Measurements from ENCODE around the gene ZNF865.

The ZNF865 gene

GRCh38 chr19:55632463-55632834, 27.0 kb downstream of the ZNF865 start:
- Histone ChIP-seq H3K36me3 (replicated peaks; ENCODE audit: insufficient read depth, low read length) (no peaks in the 10 kb centered on the region), H3K9me2 (replicated peaks; ENCODE audit: insufficient read depth, low read length) (no peaks in the 10 kb centered on the region), H3K79me2 (ENCODE audit: low read length) (peaks cover 26% of the 10 kb centered on the region), H3K4me3 (ENCODE audit: low read length) (no peak overlapping the region), H3K9me3 (replicated peaks; ENCODE audit: insufficient read depth, low read length) (no peaks in the 10 kb centered on the region), H2AFZ (ENCODE audit: low read length) (no peak overlapping the region), H3K4me2 (ENCODE audit: low read depth, low read length) (no peak overlapping the region), H3K27me3 (replicated peaks; ENCODE audit: insufficient read depth, low read length) (peaks cover 15% of the 10 kb centered on the region), H3K27ac (ENCODE audit: low read length) (no peak overlapping the region), H3K9ac (ENCODE audit: low read length) (no peak overlapping the region), H3F3A (ENCODE audit: insufficient read depth, low read length) (peaks cover 9% of the 10 kb centered on the region), H4K20me1 (ENCODE audit: insufficient read depth, low read length) (no peaks in the 10 kb centered on the region), H3K4me1 (ENCODE audit: low read length) (peaks cover 13% of the 10 kb centered on the region)
- TF ChIP-seq CTCF (IDR thresholded peaks at IDR 0.05; ENCODE audit: low read length) (peak; percentile 91), EZH2phosphoT487 (IDR thresholded peaks at IDR 0.05; ENCODE audit: low read length) (no peak)
- DNase-seq, result peak; percentile 93

- DNase-seq, result no peak
- peak overlapping the region; percentile 66; the same call in 1 of the 2 replicates for H2AFZ ChIP-seq (ENCODE audit: low read length)
- H3K9ac ChIP-seq (ENCODE audit: low read length), result no peak overlapping the region
These were observed 28.4 kb downstream of the ZNF865 start for GRCh38 chr19:55633861-55634260.

GRCh38 chr19:55635334-55635717, 29.9 kb downstream of the ZNF865 start:
- H3K79me2 ChIP-seq (ENCODE audit: low read length), result peaks cover 34% of the 10 kb centered on the region
- H3K27ac ChIP-seq (ENCODE audit: low read length), result peak overlapping the region; percentile 54; the same call in 1 of the 2 replicates
- H3K27me3 ChIP-seq (replicated peaks; ENCODE audit: insufficient read depth, low read length), result no peaks in the 10 kb centered on the region
- peaks cover 23% of the 10 kb centered on the region for H3F3A ChIP-seq (ENCODE audit: insufficient read depth, low read length)
- DNase-seq, result no peak
- H4K20me1 ChIP-seq (ENCODE audit: insufficient read depth, low read length), result no peaks in the 10 kb centered on the region
- no peaks in the 10 kb centered on the region for H3K36me3 ChIP-seq (replicated peaks; ENCODE audit: insufficient read depth, low read length)
- TF ChIP-seq EZH2 (optimal IDR thresholded peaks at IDR 0.05; ENCODE audit: low read depth, low read length) (no peak), CTCF (IDR thresholded peaks at IDR 0.05; ENCODE audit: low read length) (no peak), EZH2phosphoT487 (IDR thresholded peaks at IDR 0.05; ENCODE audit: low read length) (no peak)
- H2AFZ ChIP-seq (ENCODE audit: low read length), result peak overlapping the region; percentile 66
- peak overlapping the region; percentile 98 for H3K9ac ChIP-seq (ENCODE audit: low read length)
- no peaks in the 10 kb centered on the region for H3K9me2 ChIP-seq (replicated peaks; ENCODE audit: insufficient read depth, low read length)
- peaks cover 18% of the 10 kb centered on the region for H3K4me1 ChIP-seq (ENCODE audit: low read length)
- no peaks in the 10 kb centered on the region for H3K9me3 ChIP-seq (replicated peaks; ENCODE audit: insufficient read depth, low read length)
- H3K4me2 ChIP-seq (ENCODE audit: low read depth, low read length), result peak overlapping the region; percentile 95
- H3K4me3 ChIP-seq (ENCODE audit: low read length), result peak overlapping the region; percentile 99

More at GRCh38 chr19:55633861-55634260, 28.4 kb downstream of the ZNF865 start:
- Histone ChIP-seq H3K27me3 (replicated peaks; ENCODE audit: insufficient read depth, low read length) (peaks cover 10% of the 10 kb centered on the region), H3K4me2 (ENCODE audit: low read depth, low read length) (peak overlapping the region; percentile 95; the same call in 1 of the 2 replicates), H3K4me1 (ENCODE audit: low read length) (peaks cover 13% of the 10 kb centered on the region), H3K36me3 (replicated peaks; ENCODE audit: insufficient read depth, low read length) (no peaks in the 10 kb centered on the region), H3K9me2 (replicated peaks; ENCODE audit: insufficient read depth, low read length) (no peaks in the 10 kb centered on the region), H4K20me1 (ENCODE audit: insufficient read depth, low read length) (no peaks in the 10 kb centered on the region), H3K9me3 (replicated peaks; ENCODE audit: insufficient read depth, low read length) (no peaks in the 10 kb centered on the region), H3F3A (ENCODE audit: insufficient read depth, low read length) (peaks cover 20% of the 10 kb centered on the region), H3K79me2 (ENCODE audit: low read length) (peaks cover 34% of the 10 kb centered on the region), H3K27ac (ENCODE audit: low read length) (no peak overlapping the region), H3K4me3 (ENCODE audit: low read length) (peak overlapping the region; percentile 99; the same call in 1 of the 2 replicates)
- no peak for TF ChIP-seq CTCF (IDR thresholded peaks at IDR 0.05; ENCODE audit: low read length)
- TF ChIP-seq EZH2 (optimal IDR thresholded peaks at IDR 0.05; ENCODE audit: low read depth, low read length), result no peak
- TF ChIP-seq EZH2phosphoT487 (IDR thresholded peaks at IDR 0.05; ENCODE audit: low read length), result no peak
